ENCODE measurements around the gene APOM. TPM values are rescaled to one million over a fixed set of nuclear protein-coding genes. Genes with fewer than 3 reads are reported as not detected.

Gene APOM
- 3.8 and 4.2 TPM in 2 replicates for total RNA-seq
- long read RNA-seq, partial matches to known transcripts: 0 of 1 reads
- long read RNA-seq, other reads (novel, unspliced or antisense): 0 of 1 reads

DNA sequence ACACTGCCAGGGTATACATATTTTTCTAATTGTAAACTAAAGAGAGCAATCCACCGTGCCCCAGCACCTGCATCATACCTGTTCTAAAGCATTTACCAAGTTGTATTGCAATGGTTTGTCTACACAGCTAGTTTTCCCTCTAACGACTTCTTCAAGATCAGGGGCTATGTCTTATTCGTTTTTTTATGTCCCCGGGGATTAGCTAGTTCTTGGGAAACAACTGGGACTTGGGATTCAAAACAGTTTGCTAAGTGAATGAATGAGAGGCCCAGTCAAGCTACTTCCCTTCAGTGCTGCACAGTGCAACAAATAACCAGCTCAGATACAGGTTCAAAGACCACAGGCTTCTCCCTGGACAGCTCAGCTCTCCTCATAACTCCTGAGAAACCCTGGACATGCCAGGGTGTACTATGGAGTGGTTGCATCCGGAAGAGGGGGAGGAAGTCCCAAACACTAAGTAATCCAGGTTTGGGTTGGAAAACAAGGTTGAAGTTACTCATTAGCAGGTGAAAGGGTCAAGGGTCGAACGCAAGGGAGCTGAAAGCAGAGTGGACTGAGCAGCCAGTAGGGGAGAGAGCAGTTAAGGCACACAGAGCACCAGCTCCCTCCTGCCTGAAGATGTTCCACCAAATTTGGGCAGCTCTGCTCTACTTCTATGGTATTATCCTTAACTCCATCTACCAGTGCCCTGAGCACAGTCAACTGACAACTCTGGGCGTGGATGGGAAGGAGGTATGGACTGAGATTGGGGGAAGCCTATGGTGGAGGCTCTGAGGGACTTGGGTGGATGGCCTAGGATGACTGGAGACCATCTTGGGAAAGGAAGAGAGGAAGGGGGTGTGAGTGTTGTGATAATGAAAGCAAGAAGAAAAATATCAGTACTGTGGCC, at the start of gene APOM:
APOM (plus strand) TSS at position 546 of the 889 bp plus-strand sequence; CDS start at position 619, 73 bp downstream.
- no peaks in the 10 kb centered on the region for H3K9me3 Mint-ChIP-seq
- peaks cover 58% of the 10 kb centered on the region for H3K4me1 Mint-ChIP-seq
- DNase-seq (ENCODE audit: low read depth, low spot score): no peak

DNA sequence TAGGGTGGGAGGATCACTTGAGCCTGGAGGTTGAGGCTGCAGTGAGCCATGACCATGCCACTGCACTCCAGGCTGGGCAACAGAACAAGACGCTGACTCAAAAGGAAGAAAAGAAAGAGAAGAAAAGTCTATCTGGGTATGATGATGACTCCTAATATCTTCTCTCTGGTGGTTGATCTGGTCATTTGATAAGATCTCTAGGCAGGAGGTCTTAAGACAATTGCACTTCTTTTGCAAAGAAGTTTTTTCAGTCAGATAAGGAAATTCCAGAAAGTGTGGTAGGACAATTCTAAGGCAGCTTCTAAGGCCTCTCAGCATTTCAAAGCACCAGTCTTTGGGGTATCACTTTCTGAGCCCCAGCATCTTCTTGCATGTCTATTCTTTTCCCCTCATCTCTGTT, 48.4 kb upstream of the APOM start:
- no peak for DNase-seq (ENCODE audit: low read depth, low spot score)
- no peaks in the 10 kb centered on the region for H3K9me3 Mint-ChIP-seq
- H3K4me1 Mint-ChIP-seq: no peaks in the 10 kb centered on the region
- TF ChIP-seq, protein P1, sequence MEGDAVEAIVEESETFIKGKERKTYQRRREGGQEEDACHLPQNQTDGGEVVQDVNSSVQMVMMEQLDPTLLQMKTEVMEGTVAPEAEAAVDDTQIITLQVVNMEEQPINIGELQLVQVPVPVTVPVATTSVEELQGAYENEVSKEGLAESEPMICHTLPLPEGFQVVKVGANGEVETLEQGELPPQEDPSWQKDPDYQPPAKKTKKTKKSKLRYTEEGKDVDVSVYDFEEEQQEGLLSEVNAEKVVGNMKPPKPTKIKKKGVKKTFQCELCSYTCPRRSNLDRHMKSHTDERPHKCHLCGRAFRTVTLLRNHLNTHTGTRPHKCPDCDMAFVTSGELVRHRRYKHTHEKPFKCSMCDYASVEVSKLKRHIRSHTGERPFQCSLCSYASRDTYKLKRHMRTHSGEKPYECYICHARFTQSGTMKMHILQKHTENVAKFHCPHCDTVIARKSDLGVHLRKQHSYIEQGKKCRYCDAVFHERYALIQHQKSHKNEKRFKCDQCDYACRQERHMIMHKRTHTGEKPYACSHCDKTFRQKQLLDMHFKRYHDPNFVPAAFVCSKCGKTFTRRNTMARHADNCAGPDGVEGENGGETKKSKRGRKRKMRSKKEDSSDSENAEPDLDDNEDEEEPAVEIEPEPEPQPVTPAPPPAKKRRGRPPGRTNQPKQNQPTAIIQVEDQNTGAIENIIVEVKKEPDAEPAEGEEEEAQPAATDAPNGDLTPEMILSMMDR (conservative IDR thresholded peaks at IDR 0.05): no peak
- H3K36me3 Mint-ChIP-seq (ENCODE audit: low read depth): no peaks in the 10 kb centered on the region
- H3K27me3 Mint-ChIP-seq (ENCODE audit: low read depth): no peaks in the 10 kb centered on the region
- no peak overlapping the region for H3K4me3 Mint-ChIP-seq
- H3K27ac Mint-ChIP-seq (ENCODE audit: unreplicated experiment): no peak overlapping the region

More for the DNA sequence above, at the start of gene APOM:
- H3K36me3 Mint-ChIP-seq (ENCODE audit: low read depth): peaks cover 7% of the 10 kb centered on the region
- TF ChIP-seq, protein P1 (conservative IDR thresholded peaks at IDR 0.05): no peak
- peak within 1 kb of the TSS; percentile 12 for H3K27ac Mint-ChIP-seq (ENCODE audit: unreplicated experiment)
- H3K27me3 Mint-ChIP-seq (ENCODE audit: low read depth): peaks cover 9% of the 10 kb centered on the region
- peak within 1 kb of the TSS; percentile 79 for H3K4me3 Mint-ChIP-seq

DNA sequence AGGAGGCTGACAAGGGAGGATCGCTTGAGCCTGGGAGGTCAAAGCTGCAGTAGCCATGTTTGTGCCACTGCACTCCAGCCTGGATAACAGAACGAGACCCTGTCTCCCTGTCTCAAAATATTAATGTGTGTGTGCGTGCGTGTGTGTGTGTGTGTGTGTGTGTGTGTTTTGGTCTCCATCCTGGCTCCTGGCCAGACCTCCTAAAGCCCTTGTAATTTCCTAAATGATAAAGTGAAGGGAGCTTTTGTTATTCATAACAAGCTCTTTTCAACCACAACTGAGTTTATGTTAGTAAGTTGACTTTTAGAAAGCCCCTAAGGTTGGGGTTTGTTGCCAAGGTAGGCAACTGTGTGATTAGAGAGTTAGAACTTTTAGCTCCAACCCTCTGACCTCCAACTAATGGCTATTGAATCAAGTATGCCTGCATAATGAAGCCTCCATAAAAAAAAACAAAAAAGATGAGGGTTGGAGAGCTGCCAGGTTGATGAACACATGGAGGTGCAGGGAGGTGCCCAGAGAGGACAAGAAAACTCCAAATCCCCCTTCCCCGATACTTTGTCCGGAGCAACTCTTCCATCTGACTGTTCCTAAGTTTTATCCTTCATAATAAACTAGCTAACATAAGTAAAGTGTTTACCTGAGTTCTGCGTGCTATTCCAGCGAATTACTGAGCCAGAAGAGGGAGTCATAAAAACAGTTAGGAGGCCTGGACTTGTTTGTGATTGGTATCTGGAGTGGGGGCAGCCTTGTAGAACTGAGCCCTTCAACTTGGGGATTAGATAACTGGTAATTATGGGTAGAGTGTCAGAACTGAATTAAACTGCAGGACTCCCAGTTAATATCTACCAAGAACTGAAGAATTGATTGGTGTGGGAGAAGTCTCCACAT, 45.9 kb upstream of the APOM start:
- Mint-ChIP-seq H3K4me1 (no peaks in the 10 kb centered on the region), H3K36me3 (ENCODE audit: low read depth) (no peaks in the 10 kb centered on the region), H3K27ac (ENCODE audit: unreplicated experiment) (no peak overlapping the region), H3K27me3 (ENCODE audit: low read depth) (no peaks in the 10 kb centered on the region), H3K9me3 (no peaks in the 10 kb centered on the region), H3K4me3 (no peak overlapping the region)
- no peak for DNase-seq (ENCODE audit: low read depth, low spot score)
- TF ChIP-seq, protein P1 (conservative IDR thresholded peaks at IDR 0.05): no peak

DNA sequence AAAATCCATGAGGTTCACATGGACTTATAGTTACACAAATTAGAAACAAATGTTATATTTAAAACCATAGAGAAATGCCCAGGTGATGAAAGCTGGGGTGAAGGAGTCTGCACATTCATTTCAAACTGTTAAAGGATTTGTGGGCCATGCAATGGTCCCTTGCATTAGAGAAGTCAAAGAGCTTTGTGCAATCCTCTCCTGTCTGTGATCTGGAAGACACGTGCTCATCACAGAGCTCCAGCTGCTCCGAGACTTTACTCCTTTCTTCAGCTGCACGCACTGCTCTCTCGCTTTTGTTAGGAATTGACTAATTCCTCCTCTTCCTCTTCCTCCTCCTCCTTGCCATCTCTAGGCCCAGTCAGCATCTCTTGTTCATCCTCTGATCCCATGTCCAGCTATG, 44.7 kb upstream of the APOM start:
- H3K4me1 Mint-ChIP-seq: no peaks in the 10 kb centered on the region
- no peak overlapping the region for H3K27ac Mint-ChIP-seq (ENCODE audit: unreplicated experiment)
- H3K9me3 Mint-ChIP-seq: no peaks in the 10 kb centered on the region
- H3K27me3 Mint-ChIP-seq (ENCODE audit: low read depth): no peaks in the 10 kb centered on the region
- H3K4me3 Mint-ChIP-seq: no peak overlapping the region
- no peak for DNase-seq (ENCODE audit: low read depth, low spot score)
- H3K36me3 Mint-ChIP-seq (ENCODE audit: low read depth): no peaks in the 10 kb centered on the region
- TF ChIP-seq, protein P1 (conservative IDR thresholded peaks at IDR 0.05): no peak

DNA sequence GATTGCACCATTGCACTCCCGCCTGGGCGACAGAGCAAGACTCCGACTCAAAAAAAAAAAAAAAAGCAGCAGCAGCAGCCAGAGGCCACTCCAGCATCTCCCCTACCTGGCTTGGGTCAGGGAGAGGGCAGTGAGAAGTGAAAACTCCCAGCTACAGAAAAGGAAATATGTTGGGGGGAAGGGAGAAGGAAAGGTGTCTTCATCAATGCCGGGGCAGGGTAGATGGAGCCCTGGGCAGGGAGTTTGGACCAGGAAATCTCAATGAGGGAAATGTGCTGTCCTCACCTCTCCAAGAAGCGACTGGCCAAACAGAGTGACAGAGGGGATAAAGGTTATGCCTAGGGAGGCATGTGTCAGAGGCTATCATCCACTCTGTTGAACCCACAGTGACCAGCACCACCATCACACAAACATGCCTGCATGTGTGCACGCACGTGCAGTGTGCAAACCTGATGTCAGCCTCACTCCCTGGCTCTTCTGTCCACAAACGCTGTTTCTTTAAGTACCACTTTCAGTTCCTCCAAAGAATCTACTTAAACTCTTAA, 41.5 kb upstream of the APOM start:
- Mint-ChIP-seq H3K4me3 (no peak overlapping the region), H3K9me3 (no peaks in the 10 kb centered on the region), H3K27me3 (ENCODE audit: low read depth) (no peaks in the 10 kb centered on the region), H3K36me3 (ENCODE audit: low read depth) (peaks cover 2% of the 10 kb centered on the region), H3K4me1 (peaks cover 4% of the 10 kb centered on the region), H3K27ac (ENCODE audit: unreplicated experiment) (peak overlapping the region; percentile 19)
- no peak for DNase-seq (ENCODE audit: low read depth, low spot score)
- TF ChIP-seq, protein P1 (conservative IDR thresholded peaks at IDR 0.05): no peak

Data from neural crest cell (in vitro differentiated cells).